Measurements from ENCODE around the gene C22orf39. TPM values are rescaled to one million over a fixed set of nuclear protein-coding genes. Genes with fewer than 3 reads are reported as not detected.

C22orf39 gene
- polyA plus RNA-seq, 2 donors: 17.4 to 19.1 TPM

GRCh38 chr22:19396934-19397733, 50.4 kb downstream of the C22orf39 start:
- H3K27ac ChIP-seq (ENCODE audit: low read depth in 2 of 2, low read length in 1 of 2): no peak overlapping the region
- no peak overlapping the region for H3K4me3 ChIP-seq (ENCODE audit: low read depth in 1 of 2, low read length in 2 of 2)
- H3K4me1 ChIP-seq (ENCODE audit: control insufficient read depth in 2 of 2, insufficient read depth in 2 of 2, low read length in 1 of 2): no peaks in the 10 kb centered on the region
- no peaks in the 10 kb centered on the region for H3K27me3 ChIP-seq (ENCODE audit: control insufficient read depth in 1 of 2, insufficient read depth in 2 of 2, low read length in 2 of 2)
- peaks cover 9 to 38% of the 10 kb centered on the region in 2 donors for H3K36me3 ChIP-seq (ENCODE audit: control insufficient read depth in 2 of 2, insufficient read depth in 2 of 2, low read length in 1 of 2)
- WGBS, 2 donors: 93 to 95% methylated on average over 6 of the region's 6 CpGs
- H3K9me3 ChIP-seq (ENCODE audit: control insufficient read depth in 2 of 2, insufficient read depth in 1 of 2, low read depth in 1 of 2, low read length in 1 of 2): no peaks in the 10 kb centered on the region

DNA sequence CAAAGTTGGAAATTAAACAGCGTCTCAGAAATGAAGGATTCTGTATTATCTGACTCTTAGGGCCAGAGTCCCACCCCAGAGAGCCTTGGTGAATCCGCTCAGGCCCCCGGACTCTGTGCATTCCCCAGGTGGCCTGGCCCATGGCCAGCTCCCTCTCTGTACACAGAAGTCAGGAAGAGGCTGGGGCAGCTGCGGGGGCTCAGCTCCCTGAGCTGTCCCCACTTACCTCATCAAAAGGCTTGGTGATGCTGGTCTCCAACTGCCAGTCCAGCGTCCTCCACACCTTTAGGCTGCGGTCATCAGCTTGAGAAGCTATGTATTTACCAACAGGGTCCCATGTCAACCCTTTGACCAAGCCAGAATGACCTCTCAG, 51.0 kb downstream of the C22orf39 start:
- 85 to 92% methylated on average over 6 of the region's 6 CpGs for WGBS, 2 donors
- peaks cover 12 to 43% of the 10 kb centered on the region in 2 donors for H3K36me3 ChIP-seq (ENCODE audit: control insufficient read depth in 2 of 2, insufficient read depth in 2 of 2, low read length in 1 of 2)
- H3K27me3 ChIP-seq (ENCODE audit: control insufficient read depth in 1 of 2, insufficient read depth in 2 of 2, low read length in 2 of 2): no peaks in the 10 kb centered on the region
- no peaks in the 10 kb centered on the region for H3K9me3 ChIP-seq (ENCODE audit: control insufficient read depth in 2 of 2, insufficient read depth in 1 of 2, low read depth in 1 of 2, low read length in 1 of 2)
- H3K4me1 ChIP-seq (ENCODE audit: control insufficient read depth in 2 of 2, insufficient read depth in 2 of 2, low read length in 1 of 2): no peaks in the 10 kb centered on the region
- no peak overlapping the region for H3K27ac ChIP-seq (ENCODE audit: low read depth in 2 of 2, low read length in 1 of 2)
- H3K4me3 ChIP-seq (ENCODE audit: low read depth in 1 of 2, low read length in 2 of 2): no peak overlapping the region

- WGBS, 2 donors: 95 to 97% methylated on average over 4 of the region's 4 CpGs
- Histone ChIP-seq H3K4me3 (ENCODE audit: low read depth in 1 of 2, low read length in 2 of 2) (no peak overlapping the region), H3K4me1 (ENCODE audit: control insufficient read depth in 2 of 2, insufficient read depth in 2 of 2, low read length in 1 of 2) (no peaks in the 10 kb centered on the region), H3K36me3 (ENCODE audit: control insufficient read depth in 2 of 2, insufficient read depth in 2 of 2, low read length in 1 of 2) (peaks cover 12 to 37% of the 10 kb centered on the region in 2 donors), H3K27me3 (ENCODE audit: control insufficient read depth in 1 of 2, insufficient read depth in 2 of 2, low read length in 2 of 2) (no peaks in the 10 kb centered on the region), H3K27ac (ENCODE audit: low read depth in 2 of 2, low read length in 1 of 2) (no peak overlapping the region), H3K9me3 (ENCODE audit: control insufficient read depth in 2 of 2, insufficient read depth in 1 of 2, low read depth in 1 of 2, low read length in 1 of 2) (no peaks in the 10 kb centered on the region)
These were observed 52.2 kb downstream of the C22orf39 start for GRCh38 chr22:19395276-19395675.

GRCh38 chr22:19394274-19395050, 53.0 kb downstream of the C22orf39 start:
- no peaks in the 10 kb centered on the region for H3K9me3 ChIP-seq (ENCODE audit: control insufficient read depth in 2 of 2, insufficient read depth in 1 of 2, low read depth in 1 of 2, low read length in 1 of 2)
- H3K4me3 ChIP-seq (ENCODE audit: low read depth in 1 of 2, low read length in 2 of 2): no peak overlapping the region
- WGBS, 2 donors: 95 to 96% methylated on average over 8 of the region's 8 CpGs
- H3K27ac ChIP-seq (ENCODE audit: low read depth in 2 of 2, low read length in 1 of 2): no peak overlapping the region
- peaks cover 12 to 41% of the 10 kb centered on the region in 2 donors for H3K36me3 ChIP-seq (ENCODE audit: control insufficient read depth in 2 of 2, insufficient read depth in 2 of 2, low read length in 1 of 2)
- H3K4me1 ChIP-seq (ENCODE audit: control insufficient read depth in 2 of 2, insufficient read depth in 2 of 2, low read length in 1 of 2): no peaks in the 10 kb centered on the region
- no peaks in the 10 kb centered on the region for H3K27me3 ChIP-seq (ENCODE audit: control insufficient read depth in 1 of 2, insufficient read depth in 2 of 2, low read length in 2 of 2)

GRCh38 chr22:19393704-19394103, 53.8 kb downstream of the C22orf39 start:
- H3K27ac ChIP-seq (ENCODE audit: low read depth in 2 of 2, low read length in 1 of 2): no peak overlapping the region
- H3K4me1 ChIP-seq (ENCODE audit: control insufficient read depth in 2 of 2, insufficient read depth in 2 of 2, low read length in 1 of 2): no peaks in the 10 kb centered on the region
- H3K27me3 ChIP-seq (ENCODE audit: control insufficient read depth in 1 of 2, insufficient read depth in 2 of 2, low read length in 2 of 2): no peaks in the 10 kb centered on the region
- WGBS, 2 donors: 86 to 93% methylated on average over 5 of the region's 5 CpGs
- H3K36me3 ChIP-seq (ENCODE audit: control insufficient read depth in 2 of 2, insufficient read depth in 2 of 2, low read length in 1 of 2): peaks cover 15 to 45% of the 10 kb centered on the region in 2 donors
- H3K9me3 ChIP-seq (ENCODE audit: control insufficient read depth in 2 of 2, insufficient read depth in 1 of 2, low read depth in 1 of 2, low read length in 1 of 2): no peaks in the 10 kb centered on the region
- no peak overlapping the region for H3K4me3 ChIP-seq (ENCODE audit: low read depth in 1 of 2, low read length in 2 of 2)

Other genes starting within 250 kb of the C22orf39 start
- 1 to 10 TPM; 2.8 to 4.0 TPM for gene CLTCL1, start 156.0 kb downstream of the C22orf39 start, polyA plus RNA-seq
- gene HIRA, start 16.0 kb downstream of the C22orf39 start, polyA plus RNA-seq: 10 to 100 TPM in 1 of 2 donors, 1 to 10 TPM in 1; 4.5 to 11.5 TPM
- 10 to 100 TPM; 27.9 to 46.2 TPM for gene MRPL40, start 15.2 kb downstream of the C22orf39 start, polyA plus RNA-seq
- 10 to 100 TPM; 59.7 to 78.3 TPM for gene UFD1, start 31.5 kb upstream of the C22orf39 start, polyA plus RNA-seq
- gene CDC45, start 32.2 kb upstream of the C22orf39 start, polyA plus RNA-seq: 10 to 100 TPM in 1 of 2 donors, 1 to 10 TPM in 1; 9.6 to 12.1 TPM
- 10 to 100 TPM in 1 of 2 donors, 1 to 10 TPM in 1; 8.5 to 48.3 TPM for gene CLDN5, start 76.7 kb upstream of the C22orf39 start, polyA plus RNA-seq